H9 (cell line): ENCODE results near the gene MAP2K2. TPM values are rescaled to one million over a fixed set of nuclear protein-coding genes. Genes with fewer than 3 reads are reported as not detected.

Experiments
- DNase-seq: peaks from one replicate; pipeline ENCODE4 v3.0.0-alpha.2; 2017
- H2AFZ ChIP-seq: one replicate; pipeline ENCODE4 v1.6.1; 2013; ENCODE audit warnings: mild to moderate bottlenecking, low read length, control low read depth, moderate library complexity
- H2AK5ac ChIP-seq: 2 replicates; pipeline ENCODE4 v1.6.1; 2013; ENCODE audit warnings: low read length, control low read depth, mixed read lengths; ENCODE audit not compliant: insufficient read length
- H2BK120ac ChIP-seq: one replicate; pipeline ENCODE4 v1.6.1; 2013; ENCODE audit warnings: low read depth, mild to moderate bottlenecking, low read length, control low read depth, inconsistent platforms; ENCODE audit not compliant: poor library complexity, severe bottlenecking
- H2BK12ac ChIP-seq: 2 replicates; pipeline ENCODE4 v1.6.1; 2013; ENCODE audit warnings: low read length, control low read depth, mixed read lengths, low read depth; ENCODE audit not compliant: insufficient read length
- H2BK15ac ChIP-seq: 2 replicates; pipeline ENCODE4 v1.6.1; 2013; ENCODE audit warnings: low read depth, low read length, control low read depth
- H2BK20ac ChIP-seq: one replicate; pipeline ENCODE4 v1.6.1; 2013; ENCODE audit warnings: low read depth, mild to moderate bottlenecking, low read length, control low read depth, inconsistent platforms; ENCODE audit not compliant: poor library complexity, severe bottlenecking
- H2BK5ac ChIP-seq: 2 replicates; pipeline ENCODE4 v1.6.1; 2013; ENCODE audit warnings: low read length, control low read depth, mixed read lengths; ENCODE audit not compliant: insufficient read length
- H3K14ac ChIP-seq: 2 replicates; pipeline ENCODE4 v1.6.1; 2013; ENCODE audit warnings: low read length, control low read depth; ENCODE audit not compliant: insufficient read depth
- H3K18ac ChIP-seq: 2 replicates; pipeline ENCODE4 v1.6.1; 2013; ENCODE audit warnings: low read depth, mild to moderate bottlenecking, mixed read lengths, low read length, control low read depth; ENCODE audit not compliant: insufficient read length
- H3K23ac ChIP-seq: 2 replicates; pipeline ENCODE4 v1.6.1; 2013; ENCODE audit warnings: low read length, control low read depth, mixed read lengths, low read depth; ENCODE audit not compliant: insufficient read length
- H3K23me2 ChIP-seq: 2 replicates; pipeline ENCODE4 v1.6.1; 2013; ENCODE audit warnings: low read depth, mild to moderate bottlenecking, mixed read lengths, low read length, control low read depth; ENCODE audit not compliant: insufficient read length, poor library complexity, severe bottlenecking
- H3K27ac ChIP-seq: 2 replicates; pipeline ENCODE4 v1.5.1; 2013; ENCODE audit warnings: low read length, control low read depth, mixed read lengths, low read depth; ENCODE audit not compliant: insufficient read length
- H3K27me3 ChIP-seq: 2 replicates; pipeline ENCODE4 v1.6.1; 2013; ENCODE audit warnings: low read length, control low read depth, inconsistent platforms; ENCODE audit not compliant: insufficient read depth
- H3K4ac ChIP-seq: 2 replicates; pipeline ENCODE4 v1.6.1; 2013; ENCODE audit warnings: low read depth, mild to moderate bottlenecking, control low read depth, inconsistent platforms, low read length, moderate library complexity
- H3K4me1 ChIP-seq: 2 replicates; pipeline ENCODE4 v1.6.1; 2013; ENCODE audit warnings: low read length, control low read depth, inconsistent platforms; ENCODE audit not compliant: insufficient read depth
- H3K4me2 ChIP-seq: 2 replicates; pipeline ENCODE4 v1.6.1; 2013; ENCODE audit warnings: low read length, control low read depth, mixed read lengths; ENCODE audit not compliant: insufficient read length, insufficient read depth
- H3K56ac ChIP-seq: 2 replicates; pipeline ENCODE4 v1.6.1; 2013; ENCODE audit warnings: low read depth, mild to moderate bottlenecking, mixed read lengths, low read length, control low read depth; ENCODE audit not compliant: insufficient read length
- H3K79me1 ChIP-seq: 2 replicates; pipeline ENCODE4 v1.6.1; 2013; ENCODE audit warnings: low read depth, mild to moderate bottlenecking, moderate library complexity, low read length, control low read depth, inconsistent platforms; ENCODE audit not compliant: insufficient read depth, poor library complexity, severe bottlenecking
- H3K79me2 ChIP-seq: 2 replicates; pipeline ENCODE4 v1.6.1; 2013; ENCODE audit warnings: low read length, control low read depth, inconsistent platforms; ENCODE audit not compliant: insufficient read depth
- H3K9ac ChIP-seq: 2 replicates; pipeline ENCODE4 v1.6.1; 2013; ENCODE audit warnings: low read length, control low read depth, mixed read lengths; ENCODE audit not compliant: insufficient read length; ENCODE audit errors: extremely low read depth
- H3K9me3 ChIP-seq: one replicate; pipeline ENCODE4 v1.6.1; 2013; ENCODE audit warnings: low read depth, low read length, inconsistent platforms; ENCODE audit not compliant: control insufficient read depth
- H3T11ph ChIP-seq: one replicate; pipeline ENCODE4 v1.6.1; 2013; ENCODE audit warnings: mild to moderate bottlenecking, low read length, control low read depth, inconsistent platforms
- H4K20me1 ChIP-seq: one replicate; pipeline ENCODE4 v1.6.1; 2013; ENCODE audit not compliant: control insufficient read depth, insufficient read length, insufficient read depth
- H4K5ac ChIP-seq: 2 replicates; pipeline ENCODE4 v1.6.1; 2013; ENCODE audit warnings: low read depth, mild to moderate bottlenecking, mixed read lengths, low read length, control low read depth; ENCODE audit not compliant: insufficient read length
- H4K8ac ChIP-seq: replicated peaks from 2 replicates; pipeline ENCODE4 v1.6.1; 2013; ENCODE audit warnings: low read length, control low read depth, mixed read lengths, low read depth; ENCODE audit not compliant: insufficient read length
- H4K91ac ChIP-seq: 2 replicates; pipeline ENCODE4 v1.6.1; 2013; ENCODE audit warnings: low read depth, mild to moderate bottlenecking, moderate library complexity, mixed read lengths, low read length, control low read depth; ENCODE audit not compliant: insufficient read length
- H3K27ac Mint-ChIP-seq, 3 experiments: 2 replicates in 2 of 3; 3 replicates in 1 of 3; pipeline ENCODE4 v1.8.0; 2020 to 2021; ENCODE audit warnings: mixed read lengths in 3 of 3, mild to moderate bottlenecking in 1 of 3, moderate library complexity in 1 of 3
- H3K27me3 Mint-ChIP-seq: 2 replicates; pipeline ENCODE4 v1.8.0; 2021; ENCODE audit warnings: low read depth, mild to moderate bottlenecking, moderate library complexity, mixed read lengths
- H3K36me3 Mint-ChIP-seq, 3 experiments: 2 replicates in 2 of 3; 3 replicates in 1 of 3; pipeline ENCODE4 v1.8.0; 2020 to 2021; ENCODE audit warnings: low read depth in 3 of 3, mixed read lengths in 3 of 3; ENCODE audit not compliant: insufficient read depth in 1 of 3
- H3K4me1 Mint-ChIP-seq, 2 experiments: 2 replicates each; pipeline ENCODE4 v1.8.0; 2020; ENCODE audit warnings: mixed read lengths in 2 of 2
- H3K4me3 Mint-ChIP-seq, 2 experiments: 2 replicates in 1 of 2; 3 replicates in 1 of 2; pipeline ENCODE4 v1.8.0; 2020 to 2021; ENCODE audit warnings: mild to moderate bottlenecking in 2 of 2, mixed read lengths in 2 of 2, moderate library complexity in 1 of 2
- H3K9me3 Mint-ChIP-seq, 2 experiments: 2 replicates in 1 of 2; 3 replicates in 1 of 2; pipeline ENCODE4 v1.8.0; 2020; ENCODE audit warnings: mild to moderate bottlenecking in 2 of 2, mixed read lengths in 2 of 2, moderate library complexity in 1 of 2
- CTCF ChIP-seq: fragments of 200-600 bp; sonication (generic); conservative IDR thresholded peaks from 3 replicates; pipeline ENCODE4 v1.8.0; 2021; ENCODE audit warnings: antibody characterized with exemption, mild to moderate bottlenecking
- WGBS: extraction: QIAGEN DNeasy Blood & Tissue Kit; methylation state at CpG from one replicate; pipeline ENCODE4 v1.1.7; 2013; ENCODE audit warnings: missing lambda C conversion rate, low lambda C conversion rate, mixed read lengths; ENCODE audit not compliant: insufficient read length; ENCODE audit errors: extremely low coverage; 5-methylcytosine and 5-hydroxymethylcytosine counted together
- total RNA-seq: library from RNA; stranded (reverse); gene quantifications from 2 replicates; pipeline ENCODE4 v1.2.1, GENCODE V29; 2021

Gene MAP2K2
- total RNA-seq, 1 experiment from 2014 or later, result 167 TPM

DNA sequence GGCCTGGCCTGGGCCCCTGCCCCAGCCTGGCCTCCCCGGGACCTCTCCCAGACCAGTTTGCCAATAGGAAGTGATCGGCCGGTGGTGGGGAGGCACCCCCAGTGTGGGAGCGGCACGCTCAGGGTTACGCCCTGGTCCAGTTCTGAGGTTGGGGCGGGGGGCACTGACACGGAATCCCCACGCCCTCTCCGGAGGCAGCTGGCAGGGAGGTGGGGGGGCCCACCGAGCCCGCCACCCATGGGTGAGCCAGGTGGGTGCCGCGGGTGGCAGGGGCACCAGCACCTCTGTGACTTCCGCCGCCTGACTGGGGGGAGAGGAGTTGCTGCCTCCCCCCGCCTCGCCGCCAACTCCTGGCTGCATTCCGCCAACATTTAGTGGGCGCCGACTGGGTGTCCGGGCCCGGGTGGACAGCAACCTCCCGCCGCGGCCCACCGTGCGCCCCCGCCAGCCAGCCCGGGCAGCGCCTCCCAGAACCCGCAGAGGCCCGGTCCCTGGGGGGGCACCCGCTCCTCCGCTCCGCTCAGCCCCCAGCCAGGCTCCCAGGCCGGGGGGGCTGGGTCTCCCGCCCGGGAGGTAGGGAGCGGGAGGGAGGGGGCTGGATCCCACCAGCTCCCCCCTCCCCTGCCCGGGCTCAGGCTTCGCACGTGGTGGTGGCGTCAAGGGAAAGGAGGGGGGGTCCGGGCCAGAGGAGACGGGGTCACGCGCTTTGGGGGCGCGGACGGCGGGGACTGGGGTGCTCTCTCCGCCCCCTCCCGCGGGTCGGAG lies 59.2 kb downstream of the MAP2K2 start:
- Histone ChIP-seq H4K20me1 (peaks cover 3% of the 10 kb centered on the region), H4K8ac (no peak overlapping the region), H2AFZ (no peak overlapping the region), H3K27ac (no peak overlapping the region), H3K4me2 (peak overlapping the region; percentile 36), H3K79me1 (peaks cover 6% of the 10 kb centered on the region), H3K14ac (peak overlapping the region; percentile 51; the same call in 1 of the 2 replicates), H3K4me1 (no peaks in the 10 kb centered on the region; the same call in 1 of the 2 replicates), H2BK5ac (no peak overlapping the region), H3K56ac (no peak overlapping the region), H3K4ac (no peak overlapping the region), H3K79me2 (peaks cover 31% of the 10 kb centered on the region; the same call in 1 of the 2 replicates), H4K91ac (no peak overlapping the region), H2BK12ac (no peak overlapping the region), H3K18ac (peak overlapping the region; percentile 38), H3K9me3 (no peaks in the 10 kb centered on the region), H4K5ac (no peak overlapping the region), H3K27me3 (peaks cover 10% of the 10 kb centered on the region; the same call in 1 of the 2 replicates), H3K9ac (peak overlapping the region; percentile 46), H2BK15ac (no peak overlapping the region), H3K23me2 (peaks cover 15% of the 10 kb centered on the region), H3T11ph (no peak overlapping the region), H3K23ac (no peak overlapping the region), H2AK5ac (no peak overlapping the region), H2BK20ac (no peak overlapping the region), H2BK120ac (no peak overlapping the region)
- H3K4me1 Mint-ChIP-seq, result peaks cover 11 to 28% of the 10 kb centered on the region in 2 experiments
- no peak overlapping the region for H3K27ac Mint-ChIP-seq
- peak; percentile 42 for DNase-seq
- H3K36me3 Mint-ChIP-seq, result peaks cover 0 to 7% (median 4%) of the 10 kb centered on the region in 3 experiments; a peak in 2 of 7 replicates
- H3K9me3 Mint-ChIP-seq, result no peaks in the 10 kb centered on the region; a peak in 2 of 5 replicates
- H3K4me3 Mint-ChIP-seq, result peak overlapping the region; percentile 73 to 87
- peaks cover 22% of the 10 kb centered on the region for H3K27me3 Mint-ChIP-seq
- no CpG with 5 or more reads among the region's 57 CpGs for WGBS
- TF ChIP-seq CTCF, result no peak
